Measurements from ENCODE around the gene CYBB. TPM values are rescaled to one million over a fixed set of nuclear protein-coding genes. Genes with fewer than 3 reads are reported as not detected.

Gene CYBB
- total RNA-seq: 284 TPM

DNA sequence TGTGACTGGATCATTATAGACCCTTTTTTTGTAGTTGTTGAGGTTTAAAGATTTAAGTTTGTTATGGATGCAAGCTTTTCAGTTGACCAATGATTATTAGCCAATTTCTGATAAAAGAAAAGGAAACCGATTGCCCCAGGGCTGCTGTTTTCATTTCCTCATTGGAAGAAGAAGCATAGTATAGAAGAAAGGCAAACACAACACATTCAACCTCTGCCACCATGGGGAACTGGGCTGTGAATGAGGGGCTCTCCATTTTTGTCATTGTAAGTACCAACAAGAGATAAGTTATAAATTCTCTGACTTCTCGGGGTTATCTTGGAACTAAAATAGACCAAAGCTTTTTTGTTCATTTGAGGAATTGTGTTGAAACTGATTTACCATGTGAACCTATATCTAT is at the start of gene CYBB:
CYBB (plus strand) TSS at position 203 of the 400 bp plus-strand sequence; CDS start at position 222, 19 bp downstream.
- Histone ChIP-seq H3K4me1 (ENCODE audit: insufficient read depth, low read length) (peaks cover 35% of the 10 kb centered on the region), H3K27me3 (ENCODE audit: insufficient read depth, low read length) (no peaks in the 10 kb centered on the region), H3K4me3 (ENCODE audit: low read length) (peak within 1 kb of the TSS; percentile 60), H3K9me3 (ENCODE audit: low read depth, low read length) (no peaks in the 10 kb centered on the region)

DNA sequence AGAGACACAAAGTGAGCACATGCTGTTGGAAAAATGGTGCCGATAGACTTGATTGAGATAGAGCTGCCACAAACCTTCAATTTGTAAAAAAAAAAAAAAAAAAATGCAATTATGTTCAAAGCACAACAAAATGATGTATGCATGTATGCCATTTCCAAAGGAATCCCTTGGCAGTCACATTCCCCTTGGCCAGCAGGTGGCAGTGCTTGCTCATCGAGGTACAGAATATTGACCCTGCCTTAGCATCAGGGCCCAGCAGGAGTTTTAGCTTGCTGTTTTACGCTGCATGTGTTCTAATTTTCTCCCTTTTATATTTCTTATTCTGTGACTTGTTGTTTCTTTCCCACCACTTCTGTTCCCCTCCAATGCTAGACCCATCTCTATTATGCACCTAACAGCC is 34.5 kb upstream of the CYBB start:
- no peak overlapping the region for H3K4me3 ChIP-seq (ENCODE audit: low read length)

DNA sequence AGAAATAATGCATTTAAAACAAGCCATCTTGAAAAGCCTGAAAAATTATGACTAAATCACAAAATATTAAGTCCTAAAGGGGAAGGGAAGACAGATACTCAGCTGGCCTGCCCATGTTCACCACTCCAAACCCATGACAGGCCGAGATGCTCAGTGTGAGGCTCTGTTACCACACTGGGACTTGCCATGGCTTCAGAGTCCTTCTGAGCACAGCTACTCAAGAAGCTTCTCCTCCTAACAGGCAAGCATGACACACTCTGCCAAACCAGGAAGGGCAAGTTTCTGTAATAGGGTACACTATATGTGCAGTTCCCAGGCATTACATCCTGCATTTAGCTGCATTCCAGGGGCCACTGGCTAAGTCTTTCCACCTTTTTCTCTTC is 34.0 kb upstream of the CYBB start:
- Histone ChIP-seq H3K4me1 (ENCODE audit: insufficient read depth, low read length) (peaks cover 26% of the 10 kb centered on the region), H3K27me3 (ENCODE audit: insufficient read depth, low read length) (no peaks in the 10 kb centered on the region), H3K9me3 (ENCODE audit: low read depth, low read length) (no peaks in the 10 kb centered on the region), H3K4me3 (ENCODE audit: low read length) (no peak overlapping the region)

More for the DNA sequence above, 34.5 kb upstream of the CYBB start:
- Histone ChIP-seq H3K4me1 (ENCODE audit: insufficient read depth, low read length) (peaks cover 26% of the 10 kb centered on the region), H3K27me3 (ENCODE audit: insufficient read depth, low read length) (no peaks in the 10 kb centered on the region), H3K9me3 (ENCODE audit: low read depth, low read length) (no peaks in the 10 kb centered on the region)

DNA sequence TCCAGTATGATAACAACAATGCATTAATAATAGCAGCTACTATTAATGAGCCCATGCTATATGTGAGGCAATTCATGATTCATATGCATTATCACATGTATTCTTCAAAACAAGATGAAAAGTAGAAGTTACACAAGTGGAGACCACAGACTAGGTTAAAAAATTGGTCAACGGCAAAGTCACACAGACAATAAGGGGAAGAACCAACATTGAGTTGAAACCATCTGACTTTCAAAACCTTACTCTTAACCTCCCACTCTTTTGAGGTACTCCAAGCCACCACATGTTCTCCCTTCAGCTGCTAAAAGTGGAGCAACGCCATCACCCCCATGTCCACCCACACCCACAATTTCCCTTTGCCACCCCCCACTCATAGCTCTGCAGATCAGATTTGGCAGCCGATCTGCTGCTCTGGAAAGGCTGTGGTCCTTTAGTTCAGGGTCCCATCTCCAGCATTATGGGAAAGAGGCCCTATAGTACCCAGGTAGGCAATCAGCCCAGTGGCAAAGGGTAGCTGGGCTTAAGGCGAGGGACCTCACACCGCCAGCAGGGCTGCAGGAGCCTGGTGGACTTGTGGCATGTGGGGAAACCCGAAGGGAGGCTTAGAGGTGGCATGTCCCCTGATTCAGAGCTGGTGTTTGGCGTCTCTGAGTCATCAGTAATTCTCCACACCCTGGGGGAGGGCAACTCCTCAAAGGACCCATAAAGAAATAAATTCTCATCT is 33.5 kb upstream of the CYBB start:
- Histone ChIP-seq H3K9me3 (ENCODE audit: low read depth, low read length) (no peaks in the 10 kb centered on the region), H3K4me1 (ENCODE audit: insufficient read depth, low read length) (peaks cover 26% of the 10 kb centered on the region), H3K27me3 (ENCODE audit: insufficient read depth, low read length) (no peaks in the 10 kb centered on the region), H3K4me3 (ENCODE audit: low read length) (no peak overlapping the region)

DNA sequence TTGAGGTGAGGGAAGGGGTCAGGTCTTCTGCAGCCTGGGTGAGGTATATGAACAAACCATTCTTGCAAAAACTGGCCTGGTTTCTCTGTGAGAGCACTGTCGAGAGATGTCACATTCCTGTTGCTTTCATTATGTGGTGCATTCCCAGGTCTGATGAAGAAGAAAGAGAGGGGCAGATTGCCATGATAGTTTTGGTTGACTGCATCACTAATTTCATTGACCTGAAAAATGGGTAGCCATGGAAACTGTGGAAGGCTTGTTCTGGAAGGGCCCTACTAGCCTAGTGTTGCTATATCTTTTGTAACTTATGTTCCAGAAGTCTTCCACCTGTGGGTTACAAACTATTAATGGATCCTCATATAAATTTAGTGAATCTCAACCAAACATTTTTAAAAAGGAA is 32.9 kb upstream of the CYBB start:
- no peaks in the 10 kb centered on the region for H3K9me3 ChIP-seq (ENCODE audit: low read depth, low read length)
- H3K4me3 ChIP-seq (ENCODE audit: low read length): no peak overlapping the region
- no peaks in the 10 kb centered on the region for H3K27me3 ChIP-seq (ENCODE audit: insufficient read depth, low read length)
- peaks cover 30% of the 10 kb centered on the region for H3K4me1 ChIP-seq (ENCODE audit: insufficient read depth, low read length)

DNA sequence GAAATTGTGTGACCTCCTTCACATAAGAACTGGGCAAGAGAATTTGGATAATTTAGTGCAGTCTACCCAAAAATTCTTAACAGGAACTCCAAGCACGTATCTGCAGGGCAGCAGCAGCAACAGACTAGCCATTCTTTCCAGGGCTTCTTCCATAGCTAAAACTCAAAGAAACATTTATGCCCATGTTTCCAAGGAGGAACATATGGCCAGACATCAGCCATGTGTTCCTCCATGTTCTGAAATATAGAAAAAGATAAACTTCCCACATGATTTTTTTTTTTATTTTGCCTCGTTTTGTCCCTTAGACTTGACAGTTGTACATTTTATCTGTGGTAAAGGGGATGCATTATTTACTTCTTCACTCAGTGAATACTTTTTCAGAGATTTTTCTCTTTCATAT is 27.6 kb upstream of the CYBB start:
- H3K4me1 ChIP-seq (ENCODE audit: insufficient read depth, low read length): peaks cover 58% of the 10 kb centered on the region

DNA sequence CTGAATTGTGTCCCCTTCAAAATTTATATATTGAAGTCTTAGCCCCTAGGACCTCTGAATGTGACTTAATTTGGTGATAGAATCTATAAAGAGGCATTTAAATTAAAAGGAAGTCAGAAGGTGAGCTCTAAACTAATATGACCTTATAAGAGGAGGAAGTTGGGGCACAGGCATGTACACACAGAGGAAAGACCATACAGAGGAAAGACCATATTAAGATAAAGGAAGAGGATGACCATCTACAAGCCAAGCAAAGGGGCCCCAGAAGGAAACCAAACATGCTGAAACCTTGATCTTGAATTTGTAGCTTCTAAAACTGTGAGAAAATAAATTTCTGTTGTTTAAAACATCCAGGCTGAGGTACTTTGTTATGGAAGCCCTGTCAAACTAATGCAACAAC is 26.9 kb upstream of the CYBB start:
- H3K27me3 ChIP-seq (ENCODE audit: insufficient read depth, low read length): no peaks in the 10 kb centered on the region
- H3K4me1 ChIP-seq (ENCODE audit: insufficient read depth, low read length): peaks cover 57% of the 10 kb centered on the region
- H3K9me3 ChIP-seq (ENCODE audit: low read depth, low read length): no peaks in the 10 kb centered on the region
- no peak overlapping the region for H3K4me3 ChIP-seq (ENCODE audit: low read length)

More for the DNA sequence above, 27.6 kb upstream of the CYBB start:
- Histone ChIP-seq H3K9me3 (ENCODE audit: low read depth, low read length) (no peaks in the 10 kb centered on the region), H3K27me3 (ENCODE audit: insufficient read depth, low read length) (no peaks in the 10 kb centered on the region), H3K4me3 (ENCODE audit: low read length) (no peak overlapping the region)

DNA sequence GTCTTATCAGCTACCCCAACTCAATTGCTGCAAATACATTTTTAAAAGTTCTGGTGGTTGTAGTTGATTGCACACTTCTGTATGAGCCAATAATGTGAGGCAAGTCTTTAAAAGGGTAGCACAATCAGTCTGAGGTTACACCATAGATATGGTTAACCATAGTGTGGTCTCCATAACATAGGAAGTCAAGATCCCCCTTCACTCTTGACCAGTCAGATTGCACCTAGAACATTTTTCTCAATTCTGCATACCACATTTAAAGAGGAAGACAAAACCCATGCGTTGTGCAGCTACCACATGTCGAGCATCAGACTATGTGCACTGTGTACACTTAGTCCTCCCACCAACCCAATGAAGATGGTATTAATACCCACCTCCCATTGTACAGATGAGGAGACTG is 26.5 kb upstream of the CYBB start:
- Histone ChIP-seq H3K4me3 (ENCODE audit: low read length) (no peak overlapping the region), H3K4me1 (ENCODE audit: insufficient read depth, low read length) (peaks cover 57% of the 10 kb centered on the region)

DNA sequence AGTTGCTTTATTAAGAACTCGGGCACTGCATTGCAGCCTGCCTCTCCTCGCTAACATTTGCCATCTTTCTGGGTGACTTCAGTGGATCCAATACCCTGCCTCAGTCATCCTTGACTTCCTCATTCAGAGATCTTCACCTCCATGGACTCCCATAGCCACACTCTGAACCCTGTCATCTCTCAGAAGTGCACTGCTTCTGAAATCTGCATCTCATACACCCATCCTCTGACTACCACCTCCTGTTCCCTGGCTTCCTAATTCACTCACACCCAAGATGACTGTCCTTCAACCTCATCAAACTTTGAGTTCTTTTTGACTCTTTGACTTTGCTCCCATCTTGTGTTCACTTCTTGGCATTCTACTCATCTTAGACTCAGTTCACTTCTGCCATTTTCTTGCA is 25.3 kb upstream of the CYBB start:
- Histone ChIP-seq H3K4me1 (ENCODE audit: insufficient read depth, low read length) (peaks cover 62% of the 10 kb centered on the region), H3K27me3 (ENCODE audit: insufficient read depth, low read length) (no peaks in the 10 kb centered on the region), H3K9me3 (ENCODE audit: low read depth, low read length) (no peaks in the 10 kb centered on the region), H3K4me3 (ENCODE audit: low read length) (no peak overlapping the region)

More for the DNA sequence above, 26.5 kb upstream of the CYBB start:
- H3K27me3 ChIP-seq (ENCODE audit: insufficient read depth, low read length): no peaks in the 10 kb centered on the region
- no peaks in the 10 kb centered on the region for H3K9me3 ChIP-seq (ENCODE audit: low read depth, low read length)

DNA sequence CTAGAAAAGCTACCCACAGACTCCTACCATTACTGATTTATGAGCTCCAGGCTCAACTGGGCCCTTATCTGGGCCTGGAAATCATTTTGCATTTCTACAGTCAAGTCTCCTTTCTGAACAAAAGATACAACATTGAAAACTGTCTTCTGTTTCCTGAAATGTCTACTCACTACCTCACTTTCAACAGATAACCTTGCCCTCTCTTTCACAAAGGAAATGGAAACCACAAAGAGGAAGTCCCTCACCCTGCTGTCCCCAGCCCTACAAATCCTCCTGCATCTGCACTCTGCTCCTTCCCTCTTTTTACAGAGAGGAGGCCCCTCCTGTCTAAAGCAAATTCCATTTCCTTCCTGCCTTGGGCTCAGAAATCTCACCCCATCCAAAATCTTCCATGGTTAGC is 24.8 kb upstream of the CYBB start:
- H3K4me1 ChIP-seq (ENCODE audit: insufficient read depth, low read length): peaks cover 63% of the 10 kb centered on the region

DNA sequence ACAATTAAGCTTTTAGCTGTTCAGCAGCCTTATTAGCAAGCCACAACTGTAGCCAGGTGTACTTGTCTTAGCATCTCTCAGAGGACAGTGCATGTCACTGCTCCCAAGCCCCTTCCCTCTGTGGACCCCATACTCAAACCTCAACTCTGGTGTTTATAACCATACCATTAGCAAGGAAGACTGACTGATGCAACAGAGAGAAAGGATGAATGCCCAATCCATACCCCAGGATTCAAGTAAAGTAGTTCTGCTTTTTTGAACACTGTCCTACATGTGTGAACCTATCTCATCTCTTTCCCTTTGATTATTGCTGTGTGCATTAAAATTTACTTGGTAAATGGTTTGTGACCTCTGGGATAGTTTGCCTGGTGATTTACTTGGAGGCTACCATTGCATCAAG is 22.8 kb upstream of the CYBB start:
- Histone ChIP-seq H3K9me3 (ENCODE audit: low read depth, low read length) (no peaks in the 10 kb centered on the region), H3K4me1 (ENCODE audit: insufficient read depth, low read length) (peaks cover 65% of the 10 kb centered on the region), H3K27me3 (ENCODE audit: insufficient read depth, low read length) (no peaks in the 10 kb centered on the region), H3K4me3 (ENCODE audit: low read length) (no peak overlapping the region)

More for the DNA sequence above, 24.8 kb upstream of the CYBB start:
- Histone ChIP-seq H3K4me3 (ENCODE audit: low read length) (no peak overlapping the region), H3K27me3 (ENCODE audit: insufficient read depth, low read length) (no peaks in the 10 kb centered on the region), H3K9me3 (ENCODE audit: low read depth, low read length) (no peaks in the 10 kb centered on the region)

DNA sequence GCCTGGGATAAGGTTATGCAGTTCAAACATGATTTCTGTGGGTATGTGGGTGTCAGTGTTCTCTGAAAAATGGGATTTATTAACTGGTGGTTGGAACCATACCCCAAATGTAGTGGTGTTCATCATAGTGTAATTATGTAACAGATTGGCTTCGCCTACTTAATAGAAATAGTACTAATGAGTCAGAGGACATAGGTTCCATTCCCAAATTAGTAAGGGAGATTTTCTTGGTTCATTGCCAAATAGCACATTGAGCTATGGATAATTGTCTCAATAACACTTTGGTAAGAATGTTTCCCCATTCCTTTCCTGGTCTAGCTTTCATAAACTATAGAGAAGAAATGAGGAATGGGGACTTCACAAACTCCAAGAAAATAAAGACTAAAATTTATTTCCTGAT is 20.5 kb upstream of the CYBB start:
- Histone ChIP-seq H3K27me3 (ENCODE audit: insufficient read depth, low read length) (no peaks in the 10 kb centered on the region), H3K9me3 (ENCODE audit: low read depth, low read length) (no peaks in the 10 kb centered on the region), H3K4me1 (ENCODE audit: insufficient read depth, low read length) (peaks cover 54% of the 10 kb centered on the region), H3K4me3 (ENCODE audit: low read length) (no peak overlapping the region)

DNA sequence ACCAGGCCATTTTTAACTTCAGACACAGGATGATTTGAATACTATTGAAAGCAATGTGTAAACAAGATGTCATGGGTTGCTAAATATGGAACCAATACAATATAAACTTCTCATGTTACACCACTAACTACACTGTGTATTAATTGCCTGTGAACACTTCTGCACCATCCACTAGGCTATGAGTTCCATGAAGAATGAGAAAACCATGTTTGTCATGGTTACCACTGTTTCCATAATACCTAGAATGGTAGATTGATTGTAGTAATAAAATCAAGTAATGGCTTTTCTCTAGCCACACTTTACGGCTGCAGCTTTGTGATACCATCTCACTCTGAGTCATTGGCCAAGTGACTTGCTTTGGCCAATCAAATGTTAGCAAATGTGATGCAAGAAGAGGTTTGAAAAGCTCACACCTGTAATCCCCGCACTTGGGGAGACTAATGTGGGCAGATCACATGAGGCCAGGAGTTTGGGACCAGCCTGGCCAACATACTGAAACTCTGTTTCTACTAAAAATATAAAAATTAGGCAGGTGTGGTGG is 19.9 kb upstream of the CYBB start:
- Histone ChIP-seq H3K4me3 (ENCODE audit: low read length) (no peak overlapping the region), H3K27me3 (ENCODE audit: insufficient read depth, low read length) (no peaks in the 10 kb centered on the region), H3K9me3 (ENCODE audit: low read depth, low read length) (no peaks in the 10 kb centered on the region), H3K4me1 (ENCODE audit: insufficient read depth, low read length) (peaks cover 53% of the 10 kb centered on the region)

DNA sequence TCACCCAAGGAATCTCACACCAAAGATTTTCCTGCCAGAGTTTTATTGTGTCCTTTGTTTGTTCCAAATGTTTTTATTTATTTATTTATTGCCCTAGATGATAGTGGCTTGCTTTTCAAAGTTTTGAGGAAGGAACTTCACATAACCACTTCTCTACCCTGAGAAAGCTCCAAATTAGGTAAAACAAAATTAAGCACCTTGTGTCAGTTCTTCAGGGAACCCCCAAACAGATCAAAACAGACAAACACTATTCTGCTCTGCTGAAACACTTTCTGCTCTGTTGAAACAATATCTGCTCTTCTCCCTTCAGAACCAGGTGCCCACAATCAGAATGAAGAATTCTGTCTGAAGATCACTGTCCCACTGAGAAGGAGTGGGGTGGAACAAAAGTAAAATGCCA is 16.5 kb upstream of the CYBB start:
- no peak overlapping the region for H3K4me3 ChIP-seq (ENCODE audit: low read length)
- H3K4me1 ChIP-seq (ENCODE audit: insufficient read depth, low read length): peaks cover 44% of the 10 kb centered on the region
- H3K9me3 ChIP-seq (ENCODE audit: low read depth, low read length): no peaks in the 10 kb centered on the region
- H3K27me3 ChIP-seq (ENCODE audit: insufficient read depth, low read length): no peaks in the 10 kb centered on the region

DNA sequence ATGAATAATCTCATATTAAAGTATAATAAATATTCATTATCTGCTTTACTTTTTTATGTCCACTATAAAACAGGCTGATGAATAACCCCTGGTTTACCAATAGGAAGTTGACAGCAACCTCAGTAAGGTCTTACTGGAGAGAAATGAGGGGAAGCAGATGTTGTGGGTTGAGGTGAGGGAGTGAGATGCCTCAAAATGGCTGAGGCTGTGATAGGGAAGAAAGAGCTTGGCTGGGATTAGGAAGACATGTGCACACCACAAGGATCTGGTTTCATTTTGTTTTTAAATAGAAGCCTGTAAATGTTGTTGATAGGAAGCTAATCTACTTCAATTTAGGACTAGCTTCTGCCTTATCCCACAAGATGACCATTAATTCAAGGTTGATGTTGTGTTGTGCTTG is 14.4 kb upstream of the CYBB start:
- peaks cover 38% of the 10 kb centered on the region for H3K4me1 ChIP-seq (ENCODE audit: insufficient read depth, low read length)
- H3K4me3 ChIP-seq (ENCODE audit: low read length): no peak overlapping the region
- H3K27me3 ChIP-seq (ENCODE audit: insufficient read depth, low read length): no peaks in the 10 kb centered on the region
- H3K9me3 ChIP-seq (ENCODE audit: low read depth, low read length): no peaks in the 10 kb centered on the region

DNA sequence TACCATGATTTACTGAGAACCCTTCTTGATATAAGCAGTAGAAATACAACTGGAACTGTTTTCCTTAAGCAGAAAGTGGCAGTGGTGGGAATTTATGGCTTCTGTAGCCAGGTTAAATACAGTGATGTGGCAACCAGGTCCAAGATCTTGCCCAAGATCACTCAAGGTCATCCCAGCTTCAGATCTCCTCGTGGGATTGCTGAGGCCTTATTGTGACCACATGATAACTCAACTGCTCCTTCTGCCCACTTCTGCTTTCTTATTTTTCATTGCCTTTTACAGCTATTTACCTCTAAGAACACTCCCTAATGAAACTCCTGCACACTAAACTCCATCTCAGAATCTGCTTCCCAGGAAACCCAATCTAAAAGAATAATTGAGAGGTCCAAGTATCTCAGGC is 12.4 kb upstream of the CYBB start:
- Histone ChIP-seq H3K27me3 (ENCODE audit: insufficient read depth, low read length) (no peaks in the 10 kb centered on the region), H3K9me3 (ENCODE audit: low read depth, low read length) (no peaks in the 10 kb centered on the region), H3K4me1 (ENCODE audit: insufficient read depth, low read length) (peaks cover 30% of the 10 kb centered on the region), H3K4me3 (ENCODE audit: low read length) (no peak overlapping the region)

Measured in mononuclear cell (primary cell).